ENCODE results near the gene CACNB4. TPM values are rescaled to one million over a fixed set of nuclear protein-coding genes. Genes with fewer than 3 reads are reported as not detected.

The CACNB4 gene
- total RNA-seq, 2 donors from 2014 or later, result 0.93 to 0.95 TPM

- Histone ChIP-seq H3K27ac (ENCODE audit: low read depth, low read length) (no peak overlapping the region), H3K9ac (ENCODE audit: extremely low read depth, low read length, poor library complexity, severe bottlenecking) (no peak overlapping the region), H3K27me3 (ENCODE audit: control insufficient read depth, insufficient read depth, low read length, poor library complexity, severe bottlenecking) (peaks cover 10% of the 10 kb centered on the region), H3K4me3 (ENCODE audit: low read length) (no peak overlapping the region), H3K36me3 (ENCODE audit: control insufficient read depth, insufficient read depth, low read length) (no peaks in the 10 kb centered on the region), H3K9me3 (ENCODE audit: control insufficient read depth, low read length) (peaks cover 23% of the 10 kb centered on the region), H3K4me1 (ENCODE audit: control insufficient read depth, insufficient read depth, low read length) (no peaks in the 10 kb centered on the region)
- peaks cover 5% of the 10 kb centered on the region for H3K4me1 Mint-ChIP-seq
- 89 to 93% methylated on average over 6 to 7 of the region's 7 CpGs for whole genome bisulfite sequencing, 2 experiments (ENCODE audit: insufficient coverage in 1 of 2, insufficient read length in 1 of 2)
- peaks cover 3% of the 10 kb centered on the region for H3K36me3 Mint-ChIP-seq (ENCODE audit: low read depth)
- TF ChIP-seq, protein P1, sequence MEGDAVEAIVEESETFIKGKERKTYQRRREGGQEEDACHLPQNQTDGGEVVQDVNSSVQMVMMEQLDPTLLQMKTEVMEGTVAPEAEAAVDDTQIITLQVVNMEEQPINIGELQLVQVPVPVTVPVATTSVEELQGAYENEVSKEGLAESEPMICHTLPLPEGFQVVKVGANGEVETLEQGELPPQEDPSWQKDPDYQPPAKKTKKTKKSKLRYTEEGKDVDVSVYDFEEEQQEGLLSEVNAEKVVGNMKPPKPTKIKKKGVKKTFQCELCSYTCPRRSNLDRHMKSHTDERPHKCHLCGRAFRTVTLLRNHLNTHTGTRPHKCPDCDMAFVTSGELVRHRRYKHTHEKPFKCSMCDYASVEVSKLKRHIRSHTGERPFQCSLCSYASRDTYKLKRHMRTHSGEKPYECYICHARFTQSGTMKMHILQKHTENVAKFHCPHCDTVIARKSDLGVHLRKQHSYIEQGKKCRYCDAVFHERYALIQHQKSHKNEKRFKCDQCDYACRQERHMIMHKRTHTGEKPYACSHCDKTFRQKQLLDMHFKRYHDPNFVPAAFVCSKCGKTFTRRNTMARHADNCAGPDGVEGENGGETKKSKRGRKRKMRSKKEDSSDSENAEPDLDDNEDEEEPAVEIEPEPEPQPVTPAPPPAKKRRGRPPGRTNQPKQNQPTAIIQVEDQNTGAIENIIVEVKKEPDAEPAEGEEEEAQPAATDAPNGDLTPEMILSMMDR (conservative IDR thresholded peaks at IDR 0.05), result no peak
- peaks cover 29% of the 10 kb centered on the region for H3K9me3 Mint-ChIP-seq
- no peak overlapping the region for H3K4me3 Mint-ChIP-seq
- no peak for DNase-seq
- H3K27me3 Mint-ChIP-seq (ENCODE audit: insufficient read depth), result peaks cover 31% of the 10 kb centered on the region
- no peak overlapping the region for H3K27ac Mint-ChIP-seq
Observed at GRCh38 chr2:152062125-152063091, 36.4 kb downstream of the CACNB4 start.

DNA sequence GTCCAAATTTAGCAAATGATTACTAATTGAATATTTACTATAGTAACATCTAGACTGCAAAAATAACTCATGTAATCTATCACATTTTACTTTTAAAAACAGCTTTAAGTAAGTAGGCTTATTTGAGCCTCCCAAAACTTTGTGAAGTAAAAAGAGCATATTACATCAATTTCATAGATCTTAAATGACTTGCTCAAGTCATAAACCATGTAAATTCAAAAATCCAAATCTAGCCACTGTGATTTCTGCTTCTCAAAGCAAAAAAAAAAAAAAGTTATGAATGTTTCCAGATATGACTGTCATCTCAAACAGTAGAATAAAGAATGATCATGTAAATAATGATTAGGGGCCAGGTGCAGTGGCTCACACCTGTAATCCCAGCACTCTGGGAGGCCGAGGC, 37.5 kb downstream of the CACNB4 start:
- H3K27ac ChIP-seq (ENCODE audit: low read depth, low read length), result no peak overlapping the region
- H3K4me3 Mint-ChIP-seq, result no peak overlapping the region
- peaks cover 3% of the 10 kb centered on the region for H3K36me3 Mint-ChIP-seq (ENCODE audit: low read depth)
- H3K4me3 ChIP-seq (ENCODE audit: low read length), result no peak overlapping the region
- 94% methylated on average over 1 of the region's 1 CpG; no CpG with 5 or more reads in 1 of the 2 experiments for WGBS, 2 experiments (ENCODE audit: insufficient coverage in 1 of 2, insufficient read length in 1 of 2)
- peaks cover 42% of the 10 kb centered on the region for H3K27me3 Mint-ChIP-seq (ENCODE audit: insufficient read depth)
- H3K27me3 ChIP-seq (ENCODE audit: control insufficient read depth, insufficient read depth, low read length, poor library complexity, severe bottlenecking), result peaks cover 21% of the 10 kb centered on the region
- TF ChIP-seq, protein P1 (conservative IDR thresholded peaks at IDR 0.05), result no peak
- no peak overlapping the region for H3K27ac Mint-ChIP-seq
- no peaks in the 10 kb centered on the region for H3K36me3 ChIP-seq (ENCODE audit: control insufficient read depth, insufficient read depth, low read length)
- peaks cover 34% of the 10 kb centered on the region for H3K9me3 ChIP-seq (ENCODE audit: control insufficient read depth, low read length)
- no peak for DNase-seq
- peaks cover 5% of the 10 kb centered on the region for H3K4me1 Mint-ChIP-seq
- peaks cover 33% of the 10 kb centered on the region for H3K9me3 Mint-ChIP-seq
- no peak overlapping the region for H3K9ac ChIP-seq (ENCODE audit: extremely low read depth, low read length, poor library complexity, severe bottlenecking)
- H3K4me1 ChIP-seq (ENCODE audit: control insufficient read depth, insufficient read depth, low read length), result no peaks in the 10 kb centered on the region

- peaks cover 40% of the 10 kb centered on the region for H3K9me3 ChIP-seq (ENCODE audit: control insufficient read depth, low read length)
- Mint-ChIP-seq H3K4me1 (peaks cover 10% of the 10 kb centered on the region), H3K27ac (no peak overlapping the region), H3K9me3 (peaks cover 31% of the 10 kb centered on the region), H3K4me3 (no peak overlapping the region), H3K36me3 (ENCODE audit: low read depth) (peaks cover 3% of the 10 kb centered on the region), H3K27me3 (ENCODE audit: insufficient read depth) (peaks cover 55% of the 10 kb centered on the region)
- WGBS, 2 experiments (ENCODE audit: insufficient coverage in 1 of 2, insufficient read length in 1 of 2), result 41 to 60% methylated on average over 1 of the region's 1 CpG
- H3K36me3 ChIP-seq (ENCODE audit: control insufficient read depth, insufficient read depth, low read length), result no peaks in the 10 kb centered on the region
- H3K27me3 ChIP-seq (ENCODE audit: control insufficient read depth, insufficient read depth, low read length, poor library complexity, severe bottlenecking), result peaks cover 23% of the 10 kb centered on the region
- TF ChIP-seq, protein P1 (conservative IDR thresholded peaks at IDR 0.05), result no peak
- H3K9ac ChIP-seq (ENCODE audit: extremely low read depth, low read length, poor library complexity, severe bottlenecking), result no peak overlapping the region
- no peak overlapping the region for H3K27ac ChIP-seq (ENCODE audit: low read depth, low read length)
- H3K4me1 ChIP-seq (ENCODE audit: control insufficient read depth, insufficient read depth, low read length), result no peaks in the 10 kb centered on the region
- H3K4me3 ChIP-seq (ENCODE audit: low read length), result no peak overlapping the region
- DNase-seq, result no peak
Observed at GRCh38 chr2:152058655-152059054, 40.2 kb downstream of the CACNB4 start.

Measured in endodermal cell (in vitro differentiated cells).